ENCODE measurements around the gene CATSPERD. TPM values are rescaled to one million over a fixed set of nuclear protein-coding genes. Genes with fewer than 3 reads are reported as not detected.
A peak's percentile ranks its signal among the peaks of the same experiment; 100 is the strongest.

Gene CATSPERD
- total and polyA plus RNA-seq, 9 of the 15 experiments (the other 6 are each of a cell fraction or from before 2014, with no cell fraction given): not detected

DNA sequence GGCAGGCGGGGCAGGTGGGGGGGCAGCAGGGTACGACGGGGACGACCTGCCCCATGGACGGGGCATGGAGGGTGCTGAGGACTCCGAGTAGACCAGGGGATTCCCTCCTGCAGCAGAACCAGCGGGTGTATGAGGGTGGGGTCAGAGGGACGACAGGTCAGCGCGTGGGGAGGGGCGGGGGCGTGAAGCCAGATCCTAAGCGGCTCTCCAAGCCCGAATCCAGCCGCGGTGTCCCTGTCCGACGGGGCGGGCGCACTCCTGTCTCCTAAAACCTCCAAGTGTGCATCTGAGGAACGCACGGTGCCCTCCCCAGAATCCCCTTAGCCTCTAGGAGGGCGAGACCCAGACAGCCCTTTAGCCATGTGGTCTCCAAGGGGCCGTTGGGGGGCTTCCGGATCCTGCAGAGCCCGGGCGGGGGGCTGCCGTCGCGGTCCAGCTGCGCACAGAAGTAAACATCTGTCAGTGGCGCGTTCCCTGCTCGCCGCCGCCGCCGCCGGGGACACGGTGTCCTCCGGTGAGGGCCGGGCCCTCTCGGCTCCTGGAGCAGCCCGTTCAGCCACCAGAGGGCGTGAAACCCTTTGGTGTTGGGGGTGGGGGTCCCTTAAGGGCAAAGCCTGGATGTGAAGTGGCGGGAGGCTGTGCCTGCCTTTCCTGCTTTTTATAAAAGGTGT is 85.2 kb downstream of the CATSPERD start (continued):
- TF ChIP-seq HIVEP1 (CRISPR knock-in tag; IDR thresholded peaks at IDR 0.05) (no peak), ADNP (tag; IDR thresholded peaks at IDR 0.05) (no peak), ARID1B (IDR thresholded peaks at IDR 0.05) (0 out of 2 replicates have a peak, but pooled peaks have one; percentile 12), SP2 (IDR thresholded peaks at IDR 0.05; ENCODE audit: extremely low read depth, low read depth, low read length, poor library complexity, severe bottlenecking) (no peak), KLF6 (CRISPR knock-in tag; IDR thresholded peaks at IDR 0.05; ENCODE audit: borderline replicate concordance) (no peak)
- TF ChIP-seq, protein P1, sequence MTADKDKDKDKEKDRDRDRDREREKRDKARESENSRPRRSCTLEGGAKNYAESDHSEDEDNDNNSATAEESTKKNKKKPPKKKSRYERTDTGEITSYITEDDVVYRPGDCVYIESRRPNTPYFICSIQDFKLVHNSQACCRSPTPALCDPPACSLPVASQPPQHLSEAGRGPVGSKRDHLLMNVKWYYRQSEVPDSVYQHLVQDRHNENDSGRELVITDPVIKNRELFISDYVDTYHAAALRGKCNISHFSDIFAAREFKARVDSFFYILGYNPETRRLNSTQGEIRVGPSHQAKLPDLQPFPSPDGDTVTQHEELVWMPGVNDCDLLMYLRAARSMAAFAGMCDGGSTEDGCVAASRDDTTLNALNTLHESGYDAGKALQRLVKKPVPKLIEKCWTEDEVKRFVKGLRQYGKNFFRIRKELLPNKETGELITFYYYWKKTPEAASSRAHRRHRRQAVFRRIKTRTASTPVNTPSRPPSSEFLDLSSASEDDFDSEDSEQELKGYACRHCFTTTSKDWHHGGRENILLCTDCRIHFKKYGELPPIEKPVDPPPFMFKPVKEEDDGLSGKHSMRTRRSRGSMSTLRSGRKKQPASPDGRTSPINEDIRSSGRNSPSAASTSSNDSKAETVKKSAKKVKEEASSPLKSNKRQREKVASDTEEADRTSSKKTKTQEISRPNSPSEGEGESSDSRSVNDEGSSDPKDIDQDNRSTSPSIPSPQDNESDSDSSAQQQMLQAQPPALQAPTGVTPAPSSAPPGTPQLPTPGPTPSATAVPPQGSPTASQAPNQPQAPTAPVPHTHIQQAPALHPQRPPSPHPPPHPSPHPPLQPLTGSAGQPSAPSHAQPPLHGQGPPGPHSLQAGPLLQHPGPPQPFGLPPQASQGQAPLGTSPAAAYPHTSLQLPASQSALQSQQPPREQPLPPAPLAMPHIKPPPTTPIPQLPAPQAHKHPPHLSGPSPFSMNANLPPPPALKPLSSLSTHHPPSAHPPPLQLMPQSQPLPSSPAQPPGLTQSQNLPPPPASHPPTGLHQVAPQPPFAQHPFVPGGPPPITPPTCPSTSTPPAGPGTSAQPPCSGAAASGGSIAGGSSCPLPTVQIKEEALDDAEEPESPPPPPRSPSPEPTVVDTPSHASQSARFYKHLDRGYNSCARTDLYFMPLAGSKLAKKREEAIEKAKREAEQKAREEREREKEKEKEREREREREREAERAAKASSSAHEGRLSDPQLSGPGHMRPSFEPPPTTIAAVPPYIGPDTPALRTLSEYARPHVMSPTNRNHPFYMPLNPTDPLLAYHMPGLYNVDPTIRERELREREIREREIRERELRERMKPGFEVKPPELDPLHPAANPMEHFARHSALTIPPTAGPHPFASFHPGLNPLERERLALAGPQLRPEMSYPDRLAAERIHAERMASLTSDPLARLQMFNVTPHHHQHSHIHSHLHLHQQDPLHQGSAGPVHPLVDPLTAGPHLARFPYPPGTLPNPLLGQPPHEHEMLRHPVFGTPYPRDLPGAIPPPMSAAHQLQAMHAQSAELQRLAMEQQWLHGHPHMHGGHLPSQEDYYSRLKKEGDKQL (CRISPR knock-in tag; IDR thresholded peaks at IDR 0.05; ENCODE audit: borderline replicate concordance): no peak
- TF ChIP-seq, protein P2, sequence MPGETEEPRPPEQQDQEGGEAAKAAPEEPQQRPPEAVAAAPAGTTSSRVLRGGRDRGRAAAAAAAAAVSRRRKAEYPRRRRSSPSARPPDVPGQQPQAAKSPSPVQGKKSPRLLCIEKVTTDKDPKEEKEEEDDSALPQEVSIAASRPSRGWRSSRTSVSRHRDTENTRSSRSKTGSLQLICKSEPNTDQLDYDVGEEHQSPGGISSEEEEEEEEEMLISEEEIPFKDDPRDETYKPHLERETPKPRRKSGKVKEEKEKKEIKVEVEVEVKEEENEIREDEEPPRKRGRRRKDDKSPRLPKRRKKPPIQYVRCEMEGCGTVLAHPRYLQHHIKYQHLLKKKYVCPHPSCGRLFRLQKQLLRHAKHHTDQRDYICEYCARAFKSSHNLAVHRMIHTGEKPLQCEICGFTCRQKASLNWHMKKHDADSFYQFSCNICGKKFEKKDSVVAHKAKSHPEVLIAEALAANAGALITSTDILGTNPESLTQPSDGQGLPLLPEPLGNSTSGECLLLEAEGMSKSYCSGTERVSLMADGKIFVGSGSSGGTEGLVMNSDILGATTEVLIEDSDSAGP (CRISPR knock-in tag; IDR thresholded peaks at IDR 0.05): peak; percentile 76
- TF ChIP-seq, protein P3, sequence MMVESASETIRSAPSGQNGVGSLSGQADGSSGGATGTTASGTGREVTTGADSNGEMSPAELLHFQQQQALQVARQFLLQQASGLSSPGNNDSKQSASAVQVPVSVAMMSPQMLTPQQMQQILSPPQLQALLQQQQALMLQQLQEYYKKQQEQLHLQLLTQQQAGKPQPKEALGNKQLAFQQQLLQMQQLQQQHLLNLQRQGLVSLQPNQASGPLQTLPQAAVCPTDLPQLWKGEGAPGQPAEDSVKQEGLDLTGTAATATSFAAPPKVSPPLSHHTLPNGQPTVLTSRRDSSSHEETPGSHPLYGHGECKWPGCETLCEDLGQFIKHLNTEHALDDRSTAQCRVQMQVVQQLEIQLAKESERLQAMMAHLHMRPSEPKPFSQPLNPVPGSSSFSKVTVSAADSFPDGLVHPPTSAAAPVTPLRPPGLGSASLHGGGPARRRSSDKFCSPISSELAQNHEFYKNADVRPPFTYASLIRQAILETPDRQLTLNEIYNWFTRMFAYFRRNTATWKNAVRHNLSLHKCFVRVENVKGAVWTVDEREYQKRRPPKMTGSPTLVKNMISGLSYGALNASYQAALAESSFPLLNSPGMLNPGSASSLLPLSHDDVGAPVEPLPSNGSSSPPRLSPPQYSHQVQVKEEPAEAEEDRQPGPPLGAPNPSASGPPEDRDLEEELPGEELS (CRISPR knock-in tag; IDR thresholded peaks at IDR 0.05; ENCODE audit: borderline replicate concordance): 0 out of 2 replicates have a peak, but pooled peaks have one; percentile 32
- TF ChIP-seq, protein P4, sequence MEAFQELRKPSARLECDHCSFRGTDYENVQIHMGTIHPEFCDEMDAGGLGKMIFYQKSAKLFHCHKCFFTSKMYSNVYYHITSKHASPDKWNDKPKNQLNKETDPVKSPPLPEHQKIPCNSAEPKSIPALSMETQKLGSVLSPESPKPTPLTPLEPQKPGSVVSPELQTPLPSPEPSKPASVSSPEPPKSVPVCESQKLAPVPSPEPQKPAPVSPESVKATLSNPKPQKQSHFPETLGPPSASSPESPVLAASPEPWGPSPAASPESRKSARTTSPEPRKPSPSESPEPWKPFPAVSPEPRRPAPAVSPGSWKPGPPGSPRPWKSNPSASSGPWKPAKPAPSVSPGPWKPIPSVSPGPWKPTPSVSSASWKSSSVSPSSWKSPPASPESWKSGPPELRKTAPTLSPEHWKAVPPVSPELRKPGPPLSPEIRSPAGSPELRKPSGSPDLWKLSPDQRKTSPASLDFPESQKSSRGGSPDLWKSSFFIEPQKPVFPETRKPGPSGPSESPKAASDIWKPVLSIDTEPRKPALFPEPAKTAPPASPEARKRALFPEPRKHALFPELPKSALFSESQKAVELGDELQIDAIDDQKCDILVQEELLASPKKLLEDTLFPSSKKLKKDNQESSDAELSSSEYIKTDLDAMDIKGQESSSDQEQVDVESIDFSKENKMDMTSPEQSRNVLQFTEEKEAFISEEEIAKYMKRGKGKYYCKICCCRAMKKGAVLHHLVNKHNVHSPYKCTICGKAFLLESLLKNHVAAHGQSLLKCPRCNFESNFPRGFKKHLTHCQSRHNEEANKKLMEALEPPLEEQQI (IDR thresholded peaks at IDR 0.05): no peak
- TF ChIP-seq, protein P5, sequence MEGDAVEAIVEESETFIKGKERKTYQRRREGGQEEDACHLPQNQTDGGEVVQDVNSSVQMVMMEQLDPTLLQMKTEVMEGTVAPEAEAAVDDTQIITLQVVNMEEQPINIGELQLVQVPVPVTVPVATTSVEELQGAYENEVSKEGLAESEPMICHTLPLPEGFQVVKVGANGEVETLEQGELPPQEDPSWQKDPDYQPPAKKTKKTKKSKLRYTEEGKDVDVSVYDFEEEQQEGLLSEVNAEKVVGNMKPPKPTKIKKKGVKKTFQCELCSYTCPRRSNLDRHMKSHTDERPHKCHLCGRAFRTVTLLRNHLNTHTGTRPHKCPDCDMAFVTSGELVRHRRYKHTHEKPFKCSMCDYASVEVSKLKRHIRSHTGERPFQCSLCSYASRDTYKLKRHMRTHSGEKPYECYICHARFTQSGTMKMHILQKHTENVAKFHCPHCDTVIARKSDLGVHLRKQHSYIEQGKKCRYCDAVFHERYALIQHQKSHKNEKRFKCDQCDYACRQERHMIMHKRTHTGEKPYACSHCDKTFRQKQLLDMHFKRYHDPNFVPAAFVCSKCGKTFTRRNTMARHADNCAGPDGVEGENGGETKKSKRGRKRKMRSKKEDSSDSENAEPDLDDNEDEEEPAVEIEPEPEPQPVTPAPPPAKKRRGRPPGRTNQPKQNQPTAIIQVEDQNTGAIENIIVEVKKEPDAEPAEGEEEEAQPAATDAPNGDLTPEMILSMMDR (IDR thresholded peaks at IDR 0.05 in 2 of 3, conservative IDR thresholded peaks at IDR 0.05 in 1 of 3; ENCODE audit: insufficient read depth in 2 of 3, low read depth in 1 of 3, low read length in 3 of 3): peak; percentile 78 to 87 (median 84)

All from K562 (cell line).